Measurements from ENCODE around the gene CAPN8.

DNA sequence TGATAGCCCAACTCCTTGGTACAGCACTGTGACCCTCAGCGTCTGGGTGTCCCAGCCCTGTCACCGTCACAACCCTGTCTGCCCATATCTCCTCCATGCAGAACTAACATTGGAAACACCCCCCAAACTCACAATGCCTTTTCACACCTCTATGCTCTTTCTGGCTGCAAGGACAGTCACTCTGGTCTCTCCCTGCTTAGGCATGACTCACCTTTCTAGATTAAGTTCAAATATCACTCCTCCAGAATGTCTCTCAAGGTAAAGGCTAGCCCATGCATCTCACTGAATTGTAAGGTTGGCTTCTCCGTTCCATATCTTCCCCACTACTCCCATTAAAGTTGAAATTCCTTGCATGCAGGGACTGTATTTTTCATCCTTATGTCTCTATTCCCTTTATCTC is 17.0 kb upstream of the CAPN8 start:
- TF ChIP-seq, protein P1, sequence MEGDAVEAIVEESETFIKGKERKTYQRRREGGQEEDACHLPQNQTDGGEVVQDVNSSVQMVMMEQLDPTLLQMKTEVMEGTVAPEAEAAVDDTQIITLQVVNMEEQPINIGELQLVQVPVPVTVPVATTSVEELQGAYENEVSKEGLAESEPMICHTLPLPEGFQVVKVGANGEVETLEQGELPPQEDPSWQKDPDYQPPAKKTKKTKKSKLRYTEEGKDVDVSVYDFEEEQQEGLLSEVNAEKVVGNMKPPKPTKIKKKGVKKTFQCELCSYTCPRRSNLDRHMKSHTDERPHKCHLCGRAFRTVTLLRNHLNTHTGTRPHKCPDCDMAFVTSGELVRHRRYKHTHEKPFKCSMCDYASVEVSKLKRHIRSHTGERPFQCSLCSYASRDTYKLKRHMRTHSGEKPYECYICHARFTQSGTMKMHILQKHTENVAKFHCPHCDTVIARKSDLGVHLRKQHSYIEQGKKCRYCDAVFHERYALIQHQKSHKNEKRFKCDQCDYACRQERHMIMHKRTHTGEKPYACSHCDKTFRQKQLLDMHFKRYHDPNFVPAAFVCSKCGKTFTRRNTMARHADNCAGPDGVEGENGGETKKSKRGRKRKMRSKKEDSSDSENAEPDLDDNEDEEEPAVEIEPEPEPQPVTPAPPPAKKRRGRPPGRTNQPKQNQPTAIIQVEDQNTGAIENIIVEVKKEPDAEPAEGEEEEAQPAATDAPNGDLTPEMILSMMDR (IDR thresholded peaks at IDR 0.05; ENCODE audit: borderline replicate concordance, extremely low read depth, low read length, poor library complexity, severe bottlenecking): no peak
- no peak for TF ChIP-seq EZH2 (IDR thresholded peaks at IDR 0.05; ENCODE audit: borderline replicate concordance, low read depth, low read length, severe bottlenecking)

All from DND-41 (cell line).